HepG2 (cell line): ENCODE data around the gene GEMIN4. TPM values are rescaled to one million over a fixed set of nuclear protein-coding genes. Genes with fewer than 3 reads are reported as not detected.
A peak's percentile ranks its signal among the peaks of the same experiment; 100 is the strongest.

ENCODE experiments used
- HMGA1 ChIP-seq: sonication (generic); formaldehyde crosslinking; conservative IDR thresholded peaks from 2 replicates; pipeline ENCODE4 v1.4.0; 2020; ENCODE audit warnings: missing genetic modification reagents
- NFKBIZ ChIP-seq: IDR thresholded peaks from 2 replicates; pipeline ENCODE4 v1.6.1; 2018; ENCODE audit warnings: missing genetic modification reagents, missing compliant biosample characterization
- RBM39 ChIP-seq: fragments of 200-400 bp; formaldehyde crosslinking; IDR thresholded peaks from one replicate; pipeline ENCODE4 v1.6.1; 2018; ENCODE audit warnings: antibody characterized with exemption, mild to moderate bottlenecking, low read depth, low read length; ENCODE audit not compliant: poor library complexity, severe bottlenecking
- RERE ChIP-seq: IDR thresholded peaks from 2 replicates; pipeline ENCODE4 v1.6.1; 2016; ENCODE audit warnings: low read depth, missing genetic modification reagents, missing compliant biosample characterization
- RFX3 ChIP-seq: IDR thresholded peaks from 2 replicates; pipeline ENCODE4 v1.6.1; 2016; ENCODE audit warnings: missing biosample characterization, missing genetic modification reagents
- STAT5B ChIP-seq: sonication (generic); formaldehyde crosslinking; IDR thresholded peaks from 2 replicates; pipeline ENCODE4 v1.4.0; 2020; ENCODE audit warnings: missing genetic modification reagents
- ZBTB37 ChIP-seq: sonication (generic); formaldehyde crosslinking; IDR thresholded peaks from 2 replicates; pipeline ENCODE4 v1.4.0; 2020; ENCODE audit warnings: mild to moderate bottlenecking, missing genetic modification reagents
- ZFP41 ChIP-seq: sonication (generic); formaldehyde crosslinking; IDR thresholded peaks from 2 replicates; pipeline ENCODE4 v1.4.0; 2020; ENCODE audit warnings: mild to moderate bottlenecking, missing genetic modification reagents, borderline replicate concordance
- ZFP91 ChIP-seq: sonication (generic); formaldehyde crosslinking; IDR thresholded peaks from 2 replicates; pipeline ENCODE4 v1.9.0; 2022; ENCODE audit warnings: missing genetic modification reagents, mild to moderate bottlenecking, borderline replicate concordance
- ZMAT5 ChIP-seq: sonication (generic); formaldehyde crosslinking; IDR thresholded peaks from 2 replicates; pipeline ENCODE4 v1.5.0; 2020; ENCODE audit warnings: mild to moderate bottlenecking, low read depth, missing genetic modification reagents, borderline replicate concordance
- ZNF326 ChIP-seq: sonication (generic); formaldehyde crosslinking; IDR thresholded peaks from 2 replicates; pipeline ENCODE4 v1.4.0; 2020; ENCODE audit warnings: missing genetic modification reagents, borderline replicate concordance
- ZNF430 ChIP-seq: sonication (generic); formaldehyde crosslinking; IDR thresholded peaks from 2 replicates; pipeline ENCODE4 v1.9.0; 2021; ENCODE audit warnings: mild to moderate bottlenecking, missing genetic modification reagents
- ZNF740 ChIP-seq: sonication (generic); formaldehyde crosslinking; IDR thresholded peaks from 2 replicates; pipeline ENCODE4 v1.4.0; 2020; ENCODE audit warnings: missing genetic modification reagents
- ZNF747 ChIP-seq: sonication (generic); formaldehyde crosslinking; IDR thresholded peaks from 2 replicates; pipeline ENCODE4 v1.8.1; 2023; ENCODE audit warnings: missing genetic modification reagents, mild to moderate bottlenecking, borderline replicate concordance
- polyA plus RNA-seq, 8 experiments: library from polyadenylated mRNA; depleted of rRNA in 3 of 8; stranded (reverse) in 7 of 8; unstranded in 1 of 8; fragments of >200 nt; fragmentation: Illumina TruSeq in 4 of 8; extraction: Trizol in 4 of 8; gene quantifications; 2 replicates each; pipeline versions ENCODE4 v1.2.1 to v1.2.3, GENCODE V29; 2011 to 2016; ENCODE audit warnings: low read depth in 4 of 8, missing spikeins in 1 of 8, mixed read lengths in 1 of 8; ENCODE audit not compliant: insufficient read depth in 1 of 8
- total RNA-seq, 5 experiments: library from RNA; depleted of rRNA; stranded (reverse); fragments of >200 nt; fragmentation: Illumina TruSeq; extraction: Trizol; gene quantifications; 2 replicates each; pipeline ENCODE4 v1.2.3, GENCODE V29; 2016; ENCODE audit warnings: low read depth in 1 of 5
- TF ChIP-seq, protein P1 (sequence below): sonication (generic); formaldehyde crosslinking; IDR thresholded peaks from 2 replicates; pipeline ENCODE4 v1.5.0; 2020; ENCODE audit warnings: mild to moderate bottlenecking, missing genetic modification reagents
- TF ChIP-seq, protein P2 (sequence below): sonication (generic); formaldehyde crosslinking; IDR thresholded peaks from 2 replicates; pipeline ENCODE4 v1.4.0; 2020; ENCODE audit warnings: missing genetic modification reagents

GEMIN4 gene
- total and polyA plus RNA-seq, 2 of the 13 experiments (the other 11 are each of a cell fraction or from before 2014, with no cell fraction given): 10.8 to 22.7 TPM

- TF ChIP-seq ZNF326 (no peak; the same call in 1 of the 2 replicates), ZNF430 (CRISPR knock-in tag) (peak; percentile 53; the same call in 1 of the 2 replicates), ZMAT5 (no peak), RFX3 (no peak), ZNF740 (CRISPR knock-in tag) (no peak), STAT5B (no peak), NFKBIZ (CRISPR knock-in tag) (no peak), HMGA1 (CRISPR knock-in tag) (no peak), ZFP41 (CRISPR knock-in tag) (no peak), ZFP91 (CRISPR knock-in tag) (peak; percentile 45), ZBTB37 (CRISPR knock-in tag) (no peak), ZNF747 (CRISPR knock-in tag) (no peak), RERE (CRISPR knock-in tag) (no peak; the same call in 1 of the 2 replicates), RBM39 (no peak)
- TF ChIP-seq, protein P1, sequence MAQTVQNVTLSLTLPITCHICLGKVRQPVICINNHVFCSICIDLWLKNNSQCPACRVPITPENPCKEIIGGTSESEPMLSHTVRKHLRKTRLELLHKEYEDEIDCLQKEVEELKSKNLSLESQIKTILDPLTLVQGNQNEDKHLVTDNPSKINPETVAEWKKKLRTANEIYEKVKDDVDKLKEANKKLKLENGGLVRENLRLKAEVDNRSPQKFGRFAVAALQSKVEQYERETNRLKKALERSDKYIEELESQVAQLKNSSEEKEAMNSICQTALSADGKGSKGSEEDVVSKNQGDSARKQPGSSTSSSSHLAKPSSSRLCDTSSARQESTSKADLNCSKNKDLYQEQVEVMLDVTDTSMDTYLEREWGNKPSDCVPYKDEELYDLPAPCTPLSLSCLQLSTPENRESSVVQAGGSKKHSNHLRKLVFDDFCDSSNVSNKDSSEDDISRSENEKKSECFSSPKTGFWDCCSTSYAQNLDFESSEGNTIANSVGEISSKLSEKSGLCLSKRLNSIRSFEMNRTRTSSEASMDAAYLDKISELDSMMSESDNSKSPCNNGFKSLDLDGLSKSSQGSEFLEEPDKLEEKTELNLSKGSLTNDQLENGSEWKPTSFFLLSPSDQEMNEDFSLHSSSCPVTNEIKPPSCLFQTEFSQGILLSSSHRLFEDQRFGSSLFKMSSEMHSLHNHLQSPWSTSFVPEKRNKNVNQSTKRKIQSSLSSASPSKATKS (CRISPR knock-in tag): no peak
- TF ChIP-seq, protein P2, sequence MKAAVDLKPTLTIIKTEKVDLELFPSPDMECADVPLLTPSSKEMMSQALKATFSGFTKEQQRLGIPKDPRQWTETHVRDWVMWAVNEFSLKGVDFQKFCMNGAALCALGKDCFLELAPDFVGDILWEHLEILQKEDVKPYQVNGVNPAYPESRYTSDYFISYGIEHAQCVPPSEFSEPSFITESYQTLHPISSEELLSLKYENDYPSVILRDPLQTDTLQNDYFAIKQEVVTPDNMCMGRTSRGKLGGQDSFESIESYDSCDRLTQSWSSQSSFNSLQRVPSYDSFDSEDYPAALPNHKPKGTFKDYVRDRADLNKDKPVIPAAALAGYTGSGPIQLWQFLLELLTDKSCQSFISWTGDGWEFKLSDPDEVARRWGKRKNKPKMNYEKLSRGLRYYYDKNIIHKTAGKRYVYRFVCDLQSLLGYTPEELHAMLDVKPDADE (CRISPR knock-in tag): no peak; the same call in 1 of the 2 replicates
Observed at GRCh38 chr17:752002-752619, at the start of gene GEMIN4 (continued).
